HG02763 (cell line): Measurements from ENCODE around the gene SNX15.

Experiments used
- ATAC-seq: cut with Tn5 transposase; IDR thresholded peaks from one replicate; pipeline ENCODE4 v1.9.1; 2021; ENCODE audit warnings: mild to moderate bottlenecking, moderate library complexity; ENCODE audit not compliant: unreplicated experiment

Gene SNX15

GRCh38 chr11:65083834-65084597 is 56.8 kb downstream of the SNX15 start, which contains the start of the genes CDCA5 and ZFPL1:
TSS of gene CDCA5 (minus strand) at chr11:65084040. CDS start at chr11:65083978, 62 bp downstream.
TSS of gene ZFPL1 (plus strand) at chr11:65084222. CDS start at chr11:65084699, 477 bp downstream.
- ATAC-seq: peak; percentile 87

GRCh38 chr11:65084598-65085375 is 57.5 kb downstream of the SNX15 start:
- no peak for ATAC-seq

- ATAC-seq: no peak
Observed at GRCh38 chr11:65085446-65085845, 58.2 kb downstream of the SNX15 start.

GRCh38 chr11:65086809-65087208 is 59.6 kb downstream of the SNX15 start:
- no peak for ATAC-seq

GRCh38 chr11:65087216-65087615 is 60.0 kb downstream of the SNX15 start:
- ATAC-seq: no peak

GRCh38 chr11:65087827-65088226 is 60.6 kb downstream of the SNX15 start:
- no peak for ATAC-seq

- no peak for ATAC-seq
Observed at GRCh38 chr11:65089621-65090020, 62.4 kb downstream of the SNX15 start.
